ENCODE results near the gene HLCS. TPM values are rescaled to one million over a fixed set of nuclear protein-coding genes. Genes with fewer than 3 reads are reported as not detected.

Gene HLCS
- total and polyA plus RNA-seq, 2 of the 8 experiments (the other 6 are each of a cell fraction or from before 2014, with no cell fraction given): 4.7 to 12.2 TPM

DNA sequence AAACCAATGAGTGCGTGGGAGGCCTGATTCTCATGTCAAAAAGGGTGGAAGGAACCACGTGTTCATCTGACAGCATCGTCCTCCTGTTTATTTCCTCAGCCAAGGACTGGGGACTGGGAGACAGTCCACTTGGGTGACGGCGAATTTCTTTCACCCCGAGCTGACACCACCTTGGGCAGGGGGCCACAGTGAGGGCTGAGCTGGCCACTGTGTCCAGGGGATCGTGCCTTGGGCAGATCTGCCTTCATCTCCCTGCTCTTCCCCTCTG lies 145.5 kb downstream of the HLCS start (continued):
- no peak for TF ChIP-seq HDAC2 (IDR thresholded peaks at IDR 0.05; ENCODE audit: borderline replicate concordance in 1 of 2, low read depth in 2 of 2, low read length in 2 of 2)
- TF ChIP-seq CBX5 (IDR thresholded peaks at IDR 0.05; ENCODE audit: low read depth, low read length): no peak
- TF ChIP-seq RBBP5 (IDR thresholded peaks at IDR 0.05; ENCODE audit: borderline replicate concordance, low read depth, low read length): no peak
- no peak for TF ChIP-seq CTBP2 (IDR thresholded peaks at IDR 0.05; ENCODE audit: borderline replicate concordance, insufficient read depth, insufficient read length, low read length)
- no peak for TF ChIP-seq CREB1 (IDR thresholded peaks at IDR 0.05)

Measured in H1 (cell line).